ENCODE results near the gene MC3R.

The MC3R gene

DNA sequence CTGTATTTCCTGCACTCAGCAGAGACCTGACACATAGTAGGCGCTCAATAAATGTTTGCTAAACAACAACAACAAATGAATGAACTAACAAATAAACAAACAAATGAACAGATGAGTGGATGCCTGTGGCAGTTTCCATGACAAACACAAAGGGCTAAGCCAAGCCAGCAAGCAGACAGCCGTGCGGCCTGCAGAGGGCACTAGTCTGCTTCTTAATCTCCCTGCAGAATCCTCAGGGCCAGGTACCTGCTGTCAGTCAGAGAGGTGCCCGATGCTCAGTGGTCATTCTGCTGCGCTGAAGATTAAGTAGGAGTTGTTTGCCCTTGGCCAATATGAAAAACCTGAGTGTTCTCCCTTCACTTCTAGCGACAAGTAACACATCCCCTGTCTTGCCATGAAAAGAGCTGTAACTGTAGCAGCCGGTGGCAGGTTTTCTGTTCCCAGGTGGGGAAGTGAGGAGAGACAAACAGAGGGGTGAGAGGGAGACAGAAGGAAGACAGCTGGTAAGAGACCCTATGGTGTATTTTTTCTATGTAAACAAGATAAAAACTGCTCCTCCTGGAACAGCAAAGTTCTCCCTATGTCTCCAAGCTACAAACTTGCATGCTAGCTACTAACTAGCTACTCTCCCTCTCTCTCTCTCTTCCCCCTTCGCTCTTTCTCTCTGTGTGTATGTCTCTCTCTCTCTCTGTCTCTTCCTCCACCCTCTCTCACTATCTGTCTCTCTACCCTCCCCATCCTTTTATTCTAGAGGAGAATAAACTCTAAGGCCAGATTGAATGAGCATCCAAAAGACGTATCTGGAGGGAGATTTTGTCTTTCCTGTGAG, at the start of gene MC3R:
Gene MC3R, plus strand, starts transcription at position 779 of the 829 bp plus-strand sequence. CDS start 112 bp downstream, outside the sequence.
- Histone ChIP-seq H3K4me1 (ENCODE audit: control insufficient read depth, insufficient read depth, low read length) (no peaks in the 10 kb centered on the region), H3K9me3 (ENCODE audit: control insufficient read depth, low read length) (no peaks in the 10 kb centered on the region), H3K27me3 (replicated peaks; ENCODE audit: control insufficient read depth, insufficient read depth, low read length) (peaks cover 37% of the 10 kb centered on the region), H3K4me3 (ENCODE audit: low read length) (no peak within 1 kb of the TSS), H3K9ac (ENCODE audit: low read length) (no peak within 1 kb of the TSS), H3K36me3 (ENCODE audit: control insufficient read depth, insufficient read depth, low read length, severe bottlenecking) (no peaks in the 10 kb centered on the region)
- peak; percentile 56 for DNase-seq (ENCODE audit: low read depth)

DNA sequence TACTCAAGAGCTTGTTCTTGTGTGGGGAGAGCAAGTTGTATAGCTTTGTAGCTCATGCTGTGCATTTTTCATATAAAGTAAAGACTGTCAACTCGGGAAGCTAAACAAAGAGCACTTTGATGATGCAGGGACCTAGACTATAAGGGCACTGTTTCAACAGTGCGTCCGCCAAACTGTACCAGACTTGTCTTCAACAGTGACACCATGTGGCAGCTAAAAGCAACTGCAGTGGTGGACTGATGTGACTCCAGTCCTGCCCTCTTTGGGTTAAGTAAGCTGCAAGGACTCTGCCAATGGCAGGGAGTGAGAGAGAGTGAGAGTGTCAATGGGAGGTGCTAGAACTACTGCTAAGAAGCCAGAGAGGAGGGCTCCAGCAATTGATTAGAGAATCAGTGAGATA, 48.1 kb upstream of the MC3R start:
- Histone ChIP-seq H3K4me3 (ENCODE audit: low read length) (peak overlapping the region; percentile 4), H3K36me3 (ENCODE audit: control insufficient read depth, insufficient read depth, low read length, severe bottlenecking) (no peaks in the 10 kb centered on the region), H3K4me1 (ENCODE audit: control insufficient read depth, insufficient read depth, low read length) (no peaks in the 10 kb centered on the region), H3K9me3 (ENCODE audit: control insufficient read depth, low read length) (peaks cover 22% of the 10 kb centered on the region), H3K27me3 (replicated peaks; ENCODE audit: control insufficient read depth, insufficient read depth, low read length) (peaks cover 5% of the 10 kb centered on the region), H3K9ac (ENCODE audit: low read length) (no peak overlapping the region)
- DNase-seq (ENCODE audit: low read depth) = no peak

DNA sequence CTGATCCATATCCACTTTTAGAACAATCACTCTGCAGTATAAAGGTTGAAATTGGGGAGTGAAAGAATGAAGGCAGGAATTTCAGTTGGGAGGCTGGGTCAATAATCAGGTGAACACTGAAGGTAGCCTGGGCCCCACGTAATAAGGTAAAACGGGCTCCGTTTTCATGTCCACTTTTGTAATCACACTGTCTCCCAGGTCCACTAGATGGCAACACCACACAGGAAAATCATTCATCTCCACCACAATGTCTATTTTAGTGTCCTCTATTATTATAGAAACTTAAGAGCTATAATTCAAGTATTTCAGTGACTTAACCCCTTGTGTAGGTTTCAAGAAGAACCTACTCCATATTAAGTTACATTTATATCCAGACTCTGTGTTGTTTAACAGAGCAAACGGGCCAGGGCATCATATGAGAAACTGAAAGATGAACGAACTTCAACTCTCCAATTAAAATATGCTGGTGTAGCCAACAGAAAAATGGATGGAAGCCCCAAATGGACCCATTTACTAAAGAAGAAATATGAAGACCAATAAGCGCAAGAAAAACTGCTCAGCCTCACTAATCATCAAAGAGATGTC, 45.9 kb upstream of the MC3R start:
- peak; percentile 44 for DNase-seq (ENCODE audit: low read depth)
- peaks cover 5% of the 10 kb centered on the region for H3K27me3 ChIP-seq (replicated peaks; ENCODE audit: control insufficient read depth, insufficient read depth, low read length)
- peaks cover 22% of the 10 kb centered on the region for H3K9me3 ChIP-seq (ENCODE audit: control insufficient read depth, low read length)
- no peak overlapping the region for H3K9ac ChIP-seq (ENCODE audit: low read length)
- no peak overlapping the region for H3K4me3 ChIP-seq (ENCODE audit: low read length)
- no peaks in the 10 kb centered on the region for H3K36me3 ChIP-seq (ENCODE audit: control insufficient read depth, insufficient read depth, low read length, severe bottlenecking)
- no peaks in the 10 kb centered on the region for H3K4me1 ChIP-seq (ENCODE audit: control insufficient read depth, insufficient read depth, low read length)

DNA sequence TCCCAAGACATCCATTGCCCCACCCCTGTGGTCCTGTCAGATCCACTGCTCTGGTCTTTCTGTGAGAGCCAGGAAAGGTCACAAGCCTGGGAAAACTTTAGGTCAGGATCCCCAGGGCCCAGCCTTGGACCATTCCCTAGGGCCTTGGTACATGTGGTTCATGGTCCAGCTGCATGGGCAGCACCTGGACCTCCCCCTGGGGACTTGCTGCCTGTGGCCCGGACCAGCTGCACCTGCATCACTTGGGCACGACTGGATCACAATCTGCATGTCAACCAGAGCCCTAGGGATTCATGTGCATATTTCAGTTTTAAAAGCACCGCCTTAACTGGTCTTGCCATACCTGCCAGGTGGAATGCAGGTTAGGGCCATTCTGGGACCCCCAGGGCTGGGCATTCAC, 44.3 kb upstream of the MC3R start:
- H3K27me3 ChIP-seq (replicated peaks; ENCODE audit: control insufficient read depth, insufficient read depth, low read length) = peaks cover 5% of the 10 kb centered on the region
- no peak overlapping the region for H3K9ac ChIP-seq (ENCODE audit: low read length)
- DNase-seq (ENCODE audit: low read depth) = no peak
- no peak overlapping the region for H3K4me3 ChIP-seq (ENCODE audit: low read length)
- H3K36me3 ChIP-seq (ENCODE audit: control insufficient read depth, insufficient read depth, low read length, severe bottlenecking) = no peaks in the 10 kb centered on the region
- H3K4me1 ChIP-seq (ENCODE audit: control insufficient read depth, insufficient read depth, low read length) = no peaks in the 10 kb centered on the region
- peaks cover 18% of the 10 kb centered on the region for H3K9me3 ChIP-seq (ENCODE audit: control insufficient read depth, low read length)

DNA sequence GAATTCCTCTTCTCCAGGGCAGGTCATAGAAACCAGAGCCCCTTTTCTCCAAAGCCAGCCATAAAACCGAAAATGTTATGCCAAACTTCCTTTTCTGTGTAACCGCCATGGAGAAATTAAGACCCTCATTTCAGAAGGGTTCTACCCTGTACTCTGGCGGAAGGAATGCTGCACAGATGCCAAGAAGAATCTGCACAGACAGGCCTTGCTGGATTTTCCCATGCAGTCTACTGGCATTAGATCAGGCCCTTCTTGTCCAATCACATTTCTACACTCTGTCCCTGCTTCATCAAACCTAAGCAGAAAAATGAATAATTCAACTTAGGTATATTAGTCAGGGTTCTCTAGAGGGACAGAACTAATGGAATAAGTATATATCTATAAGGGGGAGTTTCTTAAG, 43.2 kb upstream of the MC3R start:
- Histone ChIP-seq H3K27me3 (replicated peaks; ENCODE audit: control insufficient read depth, insufficient read depth, low read length) (peaks cover 5% of the 10 kb centered on the region), H3K9ac (ENCODE audit: low read length) (no peak overlapping the region), H3K9me3 (ENCODE audit: control insufficient read depth, low read length) (peaks cover 7% of the 10 kb centered on the region), H3K36me3 (ENCODE audit: control insufficient read depth, insufficient read depth, low read length, severe bottlenecking) (no peaks in the 10 kb centered on the region), H3K4me3 (ENCODE audit: low read length) (no peak overlapping the region), H3K4me1 (ENCODE audit: control insufficient read depth, insufficient read depth, low read length) (no peaks in the 10 kb centered on the region)
- DNase-seq (ENCODE audit: low read depth) = no peak

DNA sequence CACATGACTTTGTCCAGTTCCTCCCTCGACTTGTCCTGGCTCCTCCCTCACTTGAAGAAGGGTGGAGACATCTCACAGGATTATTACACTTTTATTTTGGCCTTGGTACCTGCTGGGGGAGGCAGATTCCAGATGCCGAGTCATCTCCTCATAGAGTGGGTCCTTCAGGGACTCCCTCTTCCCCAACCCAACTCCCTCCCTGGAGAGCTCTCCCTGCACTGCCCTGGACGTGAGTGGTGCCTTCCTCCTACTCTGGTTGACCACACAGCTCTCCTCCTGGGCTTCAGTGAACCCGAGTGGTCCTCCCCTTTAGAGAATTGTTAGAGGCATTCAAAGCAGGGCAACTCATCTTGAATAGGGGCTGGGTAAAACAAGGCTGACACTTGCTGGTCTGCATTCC, 40.9 kb upstream of the MC3R start:
- Histone ChIP-seq H3K4me1 (ENCODE audit: control insufficient read depth, insufficient read depth, low read length) (no peaks in the 10 kb centered on the region), H3K9me3 (ENCODE audit: control insufficient read depth, low read length) (no peaks in the 10 kb centered on the region), H3K36me3 (ENCODE audit: control insufficient read depth, insufficient read depth, low read length, severe bottlenecking) (no peaks in the 10 kb centered on the region), H3K9ac (ENCODE audit: low read length) (no peak overlapping the region), H3K27me3 (replicated peaks; ENCODE audit: control insufficient read depth, insufficient read depth, low read length) (no peaks in the 10 kb centered on the region), H3K4me3 (ENCODE audit: low read length) (no peak overlapping the region)
- DNase-seq (ENCODE audit: low read depth) = no peak

DNA sequence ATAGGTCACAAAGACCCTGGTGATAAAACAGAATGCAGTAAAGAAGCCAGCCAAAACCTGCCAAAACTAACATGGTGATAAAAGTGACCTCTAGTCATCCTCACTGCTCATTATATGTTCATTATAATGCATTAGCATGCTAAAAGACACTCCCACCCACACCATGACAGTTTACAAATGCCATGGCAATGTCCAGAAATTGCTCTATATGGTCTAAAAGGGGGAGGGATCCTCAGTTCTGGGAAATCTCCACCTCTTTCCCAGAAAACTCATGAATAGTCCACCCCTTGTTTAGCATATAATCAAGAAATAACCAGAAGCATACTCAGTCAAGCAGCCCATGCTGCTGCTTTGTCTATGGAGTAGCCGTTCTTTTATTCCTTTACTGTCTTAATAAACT, 40.4 kb upstream of the MC3R start:
- H3K4me1 ChIP-seq (ENCODE audit: control insufficient read depth, insufficient read depth, low read length) = no peaks in the 10 kb centered on the region
- H3K9me3 ChIP-seq (ENCODE audit: control insufficient read depth, low read length) = no peaks in the 10 kb centered on the region
- H3K27me3 ChIP-seq (replicated peaks; ENCODE audit: control insufficient read depth, insufficient read depth, low read length) = no peaks in the 10 kb centered on the region
- no peak overlapping the region for H3K9ac ChIP-seq (ENCODE audit: low read length)
- no peak overlapping the region for H3K4me3 ChIP-seq (ENCODE audit: low read length)
- H3K36me3 ChIP-seq (ENCODE audit: control insufficient read depth, insufficient read depth, low read length, severe bottlenecking) = no peaks in the 10 kb centered on the region
- no peak for DNase-seq (ENCODE audit: low read depth)

DNA sequence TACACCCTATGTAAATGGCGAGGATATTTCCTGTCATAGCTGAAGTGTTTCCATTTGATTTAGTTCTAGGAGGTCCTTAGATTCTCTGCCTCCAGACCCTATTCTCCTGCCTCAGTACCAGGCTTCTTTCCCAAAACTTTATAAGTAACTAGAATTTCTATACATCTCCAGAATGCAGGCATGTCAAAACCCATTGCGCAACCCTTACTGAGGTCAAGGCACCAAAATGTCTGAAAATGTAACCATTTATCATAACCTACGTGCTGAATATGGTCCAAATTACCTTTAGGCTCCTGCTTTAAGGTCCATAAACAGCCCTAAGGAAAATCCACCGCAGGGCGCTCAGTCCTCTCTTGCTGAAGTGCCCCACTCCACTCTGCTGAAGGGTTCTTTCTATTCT, 37.5 kb upstream of the MC3R start:
- no peak overlapping the region for H3K4me3 ChIP-seq (ENCODE audit: low read length)
- H3K9ac ChIP-seq (ENCODE audit: low read length) = no peak overlapping the region
- H3K36me3 ChIP-seq (ENCODE audit: control insufficient read depth, insufficient read depth, low read length, severe bottlenecking) = no peaks in the 10 kb centered on the region
- no peaks in the 10 kb centered on the region for H3K27me3 ChIP-seq (replicated peaks; ENCODE audit: control insufficient read depth, insufficient read depth, low read length)
- DNase-seq (ENCODE audit: low read depth) = no peak
- no peaks in the 10 kb centered on the region for H3K4me1 ChIP-seq (ENCODE audit: control insufficient read depth, insufficient read depth, low read length)
- no peaks in the 10 kb centered on the region for H3K9me3 ChIP-seq (ENCODE audit: control insufficient read depth, low read length)

DNA sequence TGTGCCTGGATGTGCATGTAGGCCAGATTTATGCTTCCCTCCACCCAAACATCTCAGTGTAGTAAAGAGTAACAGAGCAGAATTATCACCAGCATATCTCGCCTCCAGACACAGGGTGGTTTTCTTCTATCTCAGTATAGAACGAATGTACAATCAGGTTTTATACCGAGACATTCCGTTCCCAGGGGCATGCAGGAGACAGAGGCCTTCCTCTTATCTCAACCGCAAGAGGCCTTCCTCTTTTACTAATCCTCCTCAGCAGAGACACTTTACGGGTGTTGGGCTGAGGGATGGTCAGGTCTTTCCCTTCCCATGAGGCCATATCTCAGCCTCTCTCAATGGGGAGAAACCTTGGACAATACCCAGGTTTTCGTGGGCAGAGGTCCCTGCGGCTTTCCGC, 36.4 kb upstream of the MC3R start:
- DNase-seq (ENCODE audit: low read depth) = no peak
- no peaks in the 10 kb centered on the region for H3K9me3 ChIP-seq (ENCODE audit: control insufficient read depth, low read length)
- H3K4me1 ChIP-seq (ENCODE audit: control insufficient read depth, insufficient read depth, low read length) = no peaks in the 10 kb centered on the region

DNA sequence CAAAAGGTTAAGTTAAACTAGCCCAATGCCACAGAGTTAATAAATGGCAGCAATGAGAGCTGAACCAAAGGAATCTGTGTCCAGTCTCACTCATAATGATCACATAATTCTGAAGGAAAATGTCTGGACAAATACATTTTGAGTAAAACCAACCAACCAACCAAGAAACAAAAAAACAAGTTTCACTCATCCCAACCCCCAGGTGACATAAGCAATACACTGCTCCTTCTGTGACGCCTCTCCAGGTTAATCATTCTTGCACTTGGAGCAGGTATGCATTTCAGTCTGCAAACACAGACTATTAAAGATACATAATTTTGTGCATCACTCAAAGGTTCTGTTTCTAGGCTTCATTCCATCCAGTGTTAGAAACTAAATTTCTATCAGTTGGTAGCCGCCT, 35.2 kb upstream of the MC3R start:
- no peaks in the 10 kb centered on the region for H3K27me3 ChIP-seq (replicated peaks; ENCODE audit: control insufficient read depth, insufficient read depth, low read length)
- no peak overlapping the region for H3K4me3 ChIP-seq (ENCODE audit: low read length)
- H3K9ac ChIP-seq (ENCODE audit: low read length) = no peak overlapping the region
- H3K36me3 ChIP-seq (ENCODE audit: control insufficient read depth, insufficient read depth, low read length, severe bottlenecking) = no peaks in the 10 kb centered on the region
- DNase-seq (ENCODE audit: low read depth) = no peak
- H3K4me1 ChIP-seq (ENCODE audit: control insufficient read depth, insufficient read depth, low read length) = no peaks in the 10 kb centered on the region
- no peaks in the 10 kb centered on the region for H3K9me3 ChIP-seq (ENCODE audit: control insufficient read depth, low read length)

More for the DNA sequence above, 36.4 kb upstream of the MC3R start:
- Histone ChIP-seq H3K36me3 (ENCODE audit: control insufficient read depth, insufficient read depth, low read length, severe bottlenecking) (no peaks in the 10 kb centered on the region), H3K4me3 (ENCODE audit: low read length) (no peak overlapping the region), H3K27me3 (replicated peaks; ENCODE audit: control insufficient read depth, insufficient read depth, low read length) (no peaks in the 10 kb centered on the region), H3K9ac (ENCODE audit: low read length) (no peak overlapping the region)

DNA sequence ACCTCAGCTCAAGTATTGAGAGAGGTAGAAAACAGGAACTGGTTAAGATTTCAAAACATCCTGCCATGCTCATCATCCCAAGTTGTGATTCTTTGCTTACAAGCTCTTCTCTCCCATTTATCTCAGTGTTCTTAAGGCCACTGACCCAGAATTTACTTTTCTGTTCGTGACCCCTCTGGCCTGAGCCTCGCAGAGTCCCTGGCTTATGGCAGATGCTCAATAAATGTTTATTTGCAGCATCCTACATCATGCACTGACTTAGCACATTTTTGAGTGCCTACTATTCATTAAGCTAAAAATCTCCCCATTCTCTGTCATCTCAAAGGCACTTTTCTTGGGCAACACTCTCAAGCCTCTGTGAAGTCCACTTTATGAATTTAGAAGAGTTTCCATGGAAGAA, 33.4 kb upstream of the MC3R start:
- Histone ChIP-seq H3K27me3 (replicated peaks; ENCODE audit: control insufficient read depth, insufficient read depth, low read length) (no peaks in the 10 kb centered on the region), H3K4me1 (ENCODE audit: control insufficient read depth, insufficient read depth, low read length) (no peaks in the 10 kb centered on the region), H3K4me3 (ENCODE audit: low read length) (no peak overlapping the region), H3K9ac (ENCODE audit: low read length) (no peak overlapping the region), H3K9me3 (ENCODE audit: control insufficient read depth, low read length) (peaks cover 6% of the 10 kb centered on the region), H3K36me3 (ENCODE audit: control insufficient read depth, insufficient read depth, low read length, severe bottlenecking) (no peaks in the 10 kb centered on the region)
- DNase-seq (ENCODE audit: low read depth) = no peak

Measured in adipocyte (in vitro differentiated cells).